ENCODE data around the gene MLLT6.

Gene MLLT6

DNA sequence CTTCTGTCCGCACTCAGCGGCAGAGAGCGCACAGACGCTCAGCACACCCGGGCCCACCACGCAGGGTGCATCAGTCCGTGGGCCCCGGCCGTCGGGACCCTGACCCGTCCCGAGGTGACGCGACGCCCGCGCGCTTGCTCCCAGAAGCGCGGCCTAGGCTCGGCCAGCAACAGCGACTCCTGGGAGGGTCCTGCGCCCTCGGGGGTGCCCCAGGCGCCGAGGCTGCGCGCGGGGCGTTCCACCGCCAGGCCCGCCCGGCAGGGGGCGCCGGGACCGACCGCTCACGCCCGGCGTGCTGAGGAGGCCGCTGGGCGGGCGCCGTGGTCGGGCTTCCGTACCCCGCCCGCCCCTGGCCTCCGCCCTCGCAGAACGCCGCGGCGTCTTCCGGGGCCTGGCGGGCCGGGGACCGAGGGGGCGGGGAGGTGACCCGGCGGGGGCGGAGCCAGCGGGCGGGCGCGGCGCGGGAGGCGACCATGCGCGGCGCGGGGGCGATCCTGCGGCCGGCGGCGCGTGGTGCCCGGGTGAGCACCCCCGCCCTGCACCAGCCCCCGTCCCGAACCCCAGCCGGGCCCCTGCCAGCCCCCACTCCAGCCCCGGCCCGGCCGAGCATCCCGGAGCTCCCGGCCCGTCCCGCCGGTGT, 24.9 kb downstream of the MLLT6 start, which contains the start of gene CISD3:
CISD3 (plus strand) TSS at position 456 of the 640 bp plus-strand sequence; CDS start at position 474, 18 bp downstream.
- DNase-seq, result peak; percentile 85

DNA sequence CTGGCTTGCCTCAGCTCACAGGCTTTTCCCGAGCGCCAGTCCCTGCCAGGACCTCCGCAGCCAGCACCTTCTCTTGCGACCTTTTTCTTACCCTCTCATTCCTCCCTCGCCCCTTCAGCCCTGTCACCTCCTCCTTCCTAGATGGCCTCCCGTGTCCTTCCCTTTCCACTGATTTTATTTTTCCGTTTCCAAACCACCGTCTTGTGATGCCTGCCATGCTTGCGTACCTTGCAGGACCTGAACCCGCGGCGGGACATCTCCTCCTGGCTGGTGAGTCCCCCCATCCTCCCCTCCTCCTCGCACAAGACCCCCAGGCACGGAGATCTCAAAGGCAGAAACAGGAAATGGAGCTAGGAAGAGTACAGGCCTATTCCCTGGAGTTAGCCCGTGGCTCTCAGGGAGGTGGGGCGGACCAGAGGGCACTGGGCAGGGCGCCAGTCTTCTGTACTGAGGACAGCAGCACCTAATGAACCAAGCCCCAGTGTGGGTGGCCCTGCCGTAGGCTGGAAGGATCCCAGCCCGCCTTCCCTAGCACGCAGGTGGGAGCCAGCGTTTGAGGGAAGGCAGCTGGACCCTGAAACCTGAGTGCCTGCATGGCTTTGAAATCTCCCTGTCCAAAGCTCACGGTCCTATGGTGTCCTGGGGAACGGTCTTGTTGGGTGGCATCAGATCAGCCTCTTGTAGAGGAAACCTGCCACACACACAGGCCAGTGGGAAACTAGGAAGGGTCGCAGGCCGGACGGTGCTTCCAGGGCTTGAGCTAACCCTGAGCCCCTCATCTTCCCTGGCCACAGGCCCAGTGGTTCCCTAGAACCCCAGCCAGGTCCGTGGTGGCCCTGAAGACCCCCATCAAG, 25.7 kb downstream of the MLLT6 start:
- peak; percentile 64 for DNase-seq

DNA sequence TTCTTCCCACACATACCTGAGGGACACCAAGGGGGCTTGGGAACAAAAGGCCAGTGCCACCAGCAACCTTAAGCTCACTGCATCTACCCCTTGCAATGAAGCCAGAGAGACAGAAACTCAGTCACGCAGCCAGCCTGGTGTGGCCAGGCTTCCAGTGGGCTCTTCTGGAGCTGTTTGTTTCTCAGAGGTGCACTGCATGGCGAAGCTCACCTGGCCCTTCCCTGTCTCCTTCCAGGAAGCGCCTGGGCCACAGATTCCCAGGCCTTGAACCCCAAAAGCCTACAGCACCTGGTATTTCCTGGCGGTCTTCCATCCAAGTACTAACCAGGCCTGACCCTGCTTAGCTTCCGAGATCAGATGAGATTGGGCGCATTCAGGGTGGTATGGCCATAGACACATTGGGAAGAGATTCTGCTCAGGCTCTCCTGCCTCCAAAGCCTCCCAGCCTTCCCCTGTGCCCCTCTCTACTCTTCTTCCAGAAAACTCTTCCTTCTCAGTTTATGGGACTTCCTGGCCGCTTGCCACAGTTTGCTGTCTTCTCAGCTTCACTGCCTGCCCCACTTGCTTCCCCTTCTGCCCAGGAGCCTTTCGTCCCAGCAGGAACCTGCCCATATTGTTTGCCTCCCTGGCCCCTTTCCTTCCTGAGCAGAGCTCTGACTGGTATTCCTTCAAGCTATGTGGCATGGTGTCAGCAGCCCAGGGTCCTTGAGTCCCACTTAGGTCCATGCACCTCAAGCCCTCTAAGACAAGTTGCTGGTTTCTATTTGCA, 26.6 kb downstream of the MLLT6 start:
- no peak for DNase-seq

DNA sequence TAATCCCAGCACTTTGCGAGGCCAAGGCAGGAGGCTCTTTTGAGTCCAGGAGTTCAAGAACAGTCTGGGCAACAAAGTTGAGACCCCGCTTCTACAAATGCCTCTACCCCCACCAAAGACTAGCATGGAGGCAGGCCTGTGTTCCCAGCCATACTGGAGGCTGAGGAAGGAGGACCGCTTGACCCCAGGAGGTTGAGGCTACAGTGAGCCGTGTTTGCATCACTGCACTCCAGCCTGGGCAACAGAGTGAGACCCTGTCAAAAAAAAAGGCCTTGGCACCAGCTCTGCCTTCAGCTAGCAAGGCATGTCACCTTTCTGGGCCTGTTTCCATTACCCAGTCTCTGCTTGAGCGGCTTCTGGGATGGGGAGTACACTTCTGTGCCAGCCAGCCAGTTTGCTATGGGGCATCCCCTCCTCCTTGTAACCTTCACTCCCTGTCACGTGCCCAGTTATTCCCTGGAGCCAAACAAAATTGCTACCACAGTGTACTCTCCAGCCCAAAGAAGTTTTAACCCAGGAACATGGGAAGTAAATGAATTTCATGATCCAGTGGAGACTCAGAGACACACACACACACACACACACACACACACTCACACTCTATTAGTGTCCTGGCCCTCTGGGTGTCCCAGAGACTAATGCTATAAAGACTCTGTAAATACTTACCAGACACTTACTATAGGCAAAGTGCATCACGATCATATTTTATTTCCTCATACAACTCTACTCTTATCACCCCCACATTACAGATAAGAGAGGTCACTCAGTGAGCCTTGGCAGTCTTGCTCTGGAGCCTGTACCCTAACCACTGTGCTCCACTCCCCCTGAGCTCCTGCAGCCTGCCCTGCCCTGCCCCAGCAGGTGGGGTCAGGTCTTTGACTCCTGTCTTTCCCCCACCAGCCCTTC, 27.6 kb downstream of the MLLT6 start:
- DNase-seq, result no peak

DNA sequence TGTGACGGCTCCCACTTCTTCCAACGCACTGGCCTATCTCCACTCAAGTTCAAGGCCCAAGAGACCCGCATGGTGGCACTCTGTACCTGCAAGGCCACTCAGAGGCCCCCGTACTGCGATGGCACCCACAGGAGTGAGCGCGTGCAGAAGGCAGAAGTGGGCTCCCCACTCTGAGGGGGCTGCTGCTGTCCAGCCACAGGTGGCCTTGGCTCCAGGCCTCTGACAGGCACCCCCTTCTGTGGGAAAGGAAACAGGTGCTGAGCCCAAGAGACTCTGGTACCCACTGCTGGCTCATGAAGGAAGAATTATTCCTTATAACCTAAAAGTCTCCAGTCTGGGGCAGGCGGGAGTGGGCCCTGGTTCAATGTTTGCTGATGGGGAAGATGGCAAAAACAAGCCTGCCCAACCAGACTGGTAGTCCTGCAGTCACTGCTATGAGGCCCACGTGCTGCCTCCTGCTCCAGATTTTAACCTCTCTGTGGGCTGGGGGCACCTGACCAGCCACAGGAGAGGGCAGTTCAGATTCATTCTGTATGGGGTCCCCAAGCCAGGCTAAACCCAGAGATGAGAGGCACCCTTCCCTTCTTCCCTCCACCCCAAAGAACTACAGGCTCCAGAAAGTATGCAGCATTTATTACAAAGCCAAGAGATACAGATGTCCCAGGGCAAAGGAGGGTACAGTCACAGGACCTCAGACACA, 28.4 kb downstream of the MLLT6 start:
- no peak for DNase-seq

DNA sequence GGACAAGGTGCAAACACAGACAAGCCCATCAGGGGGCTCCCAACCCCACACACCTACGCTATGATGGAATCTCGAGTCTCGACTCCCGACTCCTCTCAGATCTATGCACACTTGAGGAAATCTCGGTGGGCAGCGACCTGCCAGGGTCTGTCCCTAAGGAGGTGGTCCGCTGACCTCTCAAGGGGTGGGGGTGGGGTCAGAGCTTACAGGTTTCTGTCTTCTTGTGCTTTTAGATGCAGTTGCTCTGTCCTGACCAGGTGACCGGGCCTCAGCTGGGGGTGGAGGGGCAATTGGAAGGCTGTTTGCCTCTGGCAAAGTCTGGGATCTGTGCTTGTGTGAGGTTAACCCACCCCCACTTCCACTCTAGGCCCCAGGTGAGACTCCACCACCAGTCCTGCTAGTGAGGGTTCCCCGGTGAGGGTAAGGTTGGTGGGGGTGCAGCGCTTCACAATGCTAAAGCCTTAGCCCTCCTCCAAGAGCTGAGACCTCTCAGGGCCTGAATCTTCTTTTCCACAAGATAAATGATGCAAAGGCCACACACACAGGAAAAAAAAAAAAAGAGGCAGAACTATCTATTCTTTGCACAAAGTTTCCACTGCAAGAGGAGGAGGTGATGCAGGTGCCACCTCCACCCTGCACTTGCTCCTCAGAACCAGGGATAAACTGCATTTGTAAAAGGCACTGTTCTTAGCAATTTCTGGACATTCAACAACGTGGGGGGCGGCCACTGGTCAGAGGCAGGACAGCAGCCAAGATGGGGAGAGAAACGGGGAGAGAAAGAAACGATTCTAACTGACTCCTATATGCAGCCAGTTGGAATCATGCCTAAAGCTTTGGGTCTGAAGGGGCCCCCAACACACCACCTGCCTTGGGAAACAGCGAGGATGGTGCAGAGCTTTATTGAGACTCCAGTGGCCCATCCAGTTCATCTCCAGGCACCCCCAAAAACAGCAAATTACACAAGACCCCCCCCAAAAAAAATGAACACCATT, 29.2 kb downstream of the MLLT6 start:
- DNase-seq, result no peak

DNA sequence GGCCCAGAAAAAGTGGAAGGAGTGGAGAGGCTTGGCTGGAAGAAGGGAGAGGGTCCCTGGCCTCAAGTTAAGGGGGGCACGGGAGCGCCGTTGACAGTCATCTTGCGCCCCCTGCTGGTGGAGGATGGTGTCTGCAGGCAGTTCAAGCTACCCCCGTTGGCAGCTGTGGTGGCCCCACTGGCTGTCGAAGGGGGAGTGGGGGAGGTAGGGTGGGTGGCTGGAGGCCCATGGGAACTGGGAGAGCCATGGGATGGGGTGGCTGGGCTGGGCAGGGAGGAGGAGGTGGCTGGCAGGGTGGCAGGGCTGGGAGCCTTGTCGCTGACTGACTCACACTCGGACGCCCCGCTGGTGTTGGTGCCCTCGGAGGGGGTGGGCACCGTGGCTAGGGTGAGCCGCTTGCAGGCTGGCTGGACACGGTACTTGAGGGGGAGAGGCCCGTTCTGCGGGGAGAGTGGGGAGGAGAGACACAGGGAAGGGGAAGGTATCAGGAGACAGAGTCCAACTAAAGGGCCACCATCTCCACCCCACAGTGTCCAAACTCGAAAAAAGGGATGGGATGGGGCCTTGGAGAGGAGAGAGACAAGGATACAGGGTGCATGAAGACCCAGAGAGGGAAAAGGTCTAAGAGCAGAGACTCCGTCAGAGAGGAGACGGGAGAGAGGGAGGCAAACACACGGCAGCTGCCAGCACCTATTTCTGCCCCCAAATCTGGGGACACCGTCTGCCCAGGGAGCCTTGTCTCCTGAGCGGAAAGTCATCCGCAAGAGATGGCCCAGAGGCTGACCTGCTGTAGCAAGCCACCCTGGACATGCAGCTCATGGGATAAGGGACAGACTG, 30.3 kb downstream of the MLLT6 start:
- DNase-seq, result peak; percentile 26

DNA sequence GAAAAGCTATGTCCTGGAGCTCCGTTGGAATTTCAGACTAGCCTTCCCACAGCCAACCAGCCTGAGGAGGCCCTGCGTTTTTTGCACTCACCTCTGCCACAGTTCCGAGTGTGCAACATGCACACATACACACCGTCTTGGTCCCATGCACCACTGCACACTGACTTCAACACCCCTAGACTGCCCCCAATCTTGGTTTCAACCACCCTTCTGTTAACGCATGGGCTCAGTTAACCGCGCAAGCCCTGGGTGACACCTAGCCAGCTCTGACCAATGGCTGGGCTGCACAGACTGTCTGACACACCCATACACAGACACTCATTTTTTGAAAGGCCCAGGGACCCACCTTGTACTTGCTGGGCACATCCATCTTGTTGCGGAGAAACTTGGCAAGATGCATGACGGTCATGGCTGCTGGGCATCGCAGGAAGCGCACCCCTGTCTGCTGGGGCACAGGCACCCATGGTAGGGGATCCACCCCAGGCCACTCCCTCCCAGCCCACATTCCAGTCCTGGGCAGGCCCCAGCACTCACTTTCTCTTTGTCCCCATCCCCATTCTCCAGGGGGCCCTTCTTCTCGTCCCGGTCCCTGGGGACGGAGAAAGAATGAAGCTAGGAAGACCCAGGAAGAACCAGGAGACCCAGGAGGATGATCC, 33.1 kb downstream of the MLLT6 start:
- DNase-seq, result no peak

DNA sequence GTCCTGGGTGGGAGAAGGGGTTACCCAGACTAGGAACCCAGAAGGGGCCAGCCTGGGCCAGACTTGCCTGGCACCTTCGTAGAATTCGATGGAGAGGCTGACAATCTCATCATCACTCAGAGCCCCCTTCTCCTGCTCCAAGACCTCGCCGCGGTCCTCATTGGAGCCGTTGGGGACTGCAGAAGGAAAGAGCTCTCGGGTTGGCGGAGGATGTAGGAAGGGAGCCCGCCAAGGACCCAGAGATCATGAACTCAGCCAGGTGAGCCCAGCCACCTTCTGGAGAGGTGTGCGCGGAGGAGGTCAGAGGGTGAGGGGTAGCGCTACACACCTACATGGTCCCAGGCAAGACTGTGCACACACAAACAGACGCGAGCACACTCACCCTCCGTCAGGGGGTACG, 33.6 kb downstream of the MLLT6 start:
- no peak for DNase-seq

DNA sequence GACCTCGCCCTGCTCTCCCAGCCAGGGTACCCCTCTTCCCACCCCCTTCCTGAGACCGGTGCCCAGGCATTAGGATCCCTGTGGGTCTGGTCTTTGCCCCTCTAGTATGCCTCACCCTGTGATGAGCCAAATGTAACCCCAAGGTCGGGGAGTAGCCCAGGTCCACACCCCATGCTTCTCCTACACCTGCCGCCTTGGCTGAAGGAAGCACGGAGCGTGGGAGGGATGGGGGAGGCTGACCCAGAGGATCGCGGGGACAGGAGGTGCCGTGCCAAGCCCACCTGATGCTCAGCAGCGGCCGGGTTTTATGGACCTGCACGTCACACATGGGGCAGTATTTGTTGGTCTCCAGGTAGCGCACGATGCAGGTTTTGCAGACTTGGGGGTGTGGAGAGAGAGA, 34.2 kb downstream of the MLLT6 start:
- no peak for DNase-seq

DNA sequence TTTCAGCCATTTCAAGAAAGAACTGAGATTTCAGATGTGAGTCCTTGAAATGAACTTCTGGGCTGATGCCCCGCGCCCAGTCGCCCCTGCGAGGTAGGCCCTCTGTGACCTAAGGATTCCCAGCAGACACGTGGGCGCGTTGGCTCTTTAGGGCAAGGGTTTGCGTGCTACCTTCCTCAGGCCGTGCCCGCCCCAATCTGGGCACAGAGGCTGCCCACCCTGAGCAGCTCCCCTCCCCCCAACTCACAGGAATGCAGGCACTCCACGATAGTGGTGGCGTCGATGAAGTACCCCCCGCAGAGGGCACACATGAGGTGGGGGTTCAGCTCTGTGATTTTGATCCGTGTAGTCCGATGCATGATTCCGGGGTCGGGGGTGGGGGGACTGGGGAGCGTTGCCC, 35.0 kb downstream of the MLLT6 start:
- DNase-seq, result no peak

DNA sequence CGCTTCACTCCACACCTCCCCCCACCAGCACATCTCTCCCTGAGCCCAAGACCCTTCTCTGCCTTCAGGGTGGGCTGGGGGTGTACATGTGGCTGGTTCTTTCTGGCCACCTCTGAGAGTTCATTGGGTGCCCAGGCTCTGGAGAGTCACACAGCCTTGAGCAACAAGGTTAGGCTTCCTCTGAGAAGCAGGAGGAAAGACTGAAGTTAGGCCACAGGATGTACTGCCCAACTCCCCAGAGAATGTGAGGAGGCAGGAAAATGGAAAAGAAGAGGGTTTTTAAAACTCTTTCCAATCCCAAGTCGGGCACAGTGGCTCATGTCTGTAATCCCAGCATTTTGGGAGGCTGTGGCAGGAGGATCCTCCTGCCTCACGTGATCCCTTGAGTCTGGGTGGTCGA, 35.7 kb downstream of the MLLT6 start:
- no peak for DNase-seq

DNA sequence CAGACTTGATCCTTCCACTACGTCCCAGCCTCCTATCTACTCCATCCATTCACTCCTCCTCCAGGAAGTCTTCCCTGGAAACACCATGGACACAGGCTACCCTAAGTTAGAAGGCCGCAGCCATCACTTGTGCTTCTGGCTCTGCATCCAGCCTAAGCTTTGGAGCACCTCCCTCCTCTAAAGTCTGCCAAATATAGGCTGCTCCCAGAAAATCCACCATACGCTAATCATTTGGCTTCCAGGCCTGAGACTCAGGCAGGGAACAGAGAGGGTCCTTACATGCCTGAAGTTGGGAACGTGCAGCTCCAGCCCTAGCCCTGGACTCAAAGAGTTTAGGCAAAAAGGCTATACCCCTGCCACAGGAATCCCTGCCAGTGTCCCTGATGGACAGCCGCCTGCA, 36.4 kb downstream of the MLLT6 start:
- no peak for DNase-seq

DNA sequence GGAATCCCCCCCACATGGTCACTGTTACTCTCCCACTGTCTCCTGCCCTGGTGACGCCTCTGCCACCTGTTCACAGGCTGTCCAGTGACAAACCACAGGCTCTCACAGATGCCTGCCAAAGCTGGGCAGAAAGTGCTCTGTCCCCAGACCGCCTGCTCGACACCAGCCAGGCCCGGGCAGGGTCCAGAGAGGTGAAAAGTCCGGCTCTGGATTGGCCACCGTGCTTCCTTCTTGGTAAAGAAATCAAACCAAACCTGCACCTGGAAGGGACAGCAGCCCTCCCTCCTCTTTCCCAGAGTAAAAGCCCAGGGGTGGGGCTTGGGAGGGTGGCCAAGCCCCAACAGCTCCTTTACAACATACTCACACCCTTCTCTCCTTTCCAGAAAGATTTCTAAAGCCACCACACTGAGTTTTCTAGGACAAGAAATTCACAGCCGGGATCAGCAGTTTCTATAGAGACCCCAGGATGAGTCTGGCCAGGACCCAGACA, 36.9 kb downstream of the MLLT6 start:
- DNase-seq, result no peak

DNA sequence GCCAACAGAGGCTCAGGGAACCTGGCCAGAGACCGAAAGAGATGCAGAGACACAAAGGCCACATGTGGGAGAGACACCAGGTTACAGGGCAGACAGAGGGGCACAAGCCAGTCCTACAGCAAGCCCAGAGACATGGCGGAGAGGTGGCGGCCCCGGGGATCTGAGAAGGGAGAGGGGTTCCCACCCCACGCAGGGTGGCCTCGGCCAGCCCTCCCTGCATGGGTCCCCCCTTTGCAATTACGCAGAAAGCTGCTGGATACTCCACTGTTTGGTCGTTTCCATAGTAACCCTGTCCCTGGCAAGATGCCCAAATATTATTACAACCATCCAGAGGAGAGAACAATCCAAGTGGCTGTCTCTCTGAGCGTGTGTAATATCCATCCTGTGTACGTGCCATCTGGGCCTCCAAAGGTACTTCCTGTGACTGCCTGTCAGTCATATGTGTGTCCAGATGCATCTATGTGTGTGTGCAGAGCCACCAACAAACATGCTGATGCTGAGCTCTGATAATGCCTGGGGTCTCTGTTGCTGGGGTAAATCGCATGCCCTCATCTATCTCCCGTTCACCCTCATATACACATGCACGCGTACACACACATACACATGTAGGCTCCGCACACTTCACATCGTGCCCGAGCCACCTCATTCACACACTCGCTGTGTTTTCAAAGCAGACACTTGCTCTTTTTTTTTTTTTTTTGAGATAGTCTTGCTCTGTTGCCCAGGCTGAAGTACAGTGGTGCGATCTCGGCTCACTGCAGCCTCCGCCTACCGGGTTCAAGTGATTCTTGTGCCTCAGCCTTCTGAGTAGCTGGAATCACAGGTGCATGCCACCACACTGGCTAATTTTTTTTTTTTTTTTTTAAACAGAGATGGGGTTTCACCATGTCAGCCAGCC, 37.6 kb downstream of the MLLT6 start:
- peak; percentile 57 for DNase-seq

DNA sequence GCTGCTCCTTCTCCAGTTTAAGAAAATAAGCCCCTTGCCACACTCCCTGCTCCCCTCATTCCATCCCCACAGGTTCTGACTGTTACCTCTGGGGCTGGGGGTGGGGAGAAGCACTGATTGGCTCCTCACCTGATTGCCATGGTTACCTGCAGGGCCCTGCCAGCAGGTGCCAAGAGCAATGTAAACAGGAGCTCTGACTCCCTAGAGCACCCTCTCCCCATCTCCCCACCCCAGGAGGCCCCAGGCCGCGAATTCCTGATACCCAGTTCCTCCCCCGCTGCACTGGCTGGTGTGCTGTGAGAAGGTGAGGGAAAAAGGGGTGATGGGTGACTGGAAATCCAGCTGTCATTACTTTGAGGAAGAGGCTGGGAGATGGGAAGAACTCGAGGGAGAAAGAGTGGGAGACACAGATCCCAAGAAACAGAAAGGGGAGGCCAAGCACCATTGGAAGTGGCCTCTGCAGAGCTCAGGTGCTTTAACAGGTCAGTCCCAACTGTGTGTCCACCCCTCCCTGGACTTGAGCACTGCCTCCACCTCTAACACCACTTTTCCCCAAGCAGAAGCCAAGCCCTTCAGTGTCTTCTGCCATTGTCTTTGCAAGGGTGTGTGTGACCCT, 38.6 kb downstream of the MLLT6 start:
- DNase-seq, result peak; percentile 86

DNA sequence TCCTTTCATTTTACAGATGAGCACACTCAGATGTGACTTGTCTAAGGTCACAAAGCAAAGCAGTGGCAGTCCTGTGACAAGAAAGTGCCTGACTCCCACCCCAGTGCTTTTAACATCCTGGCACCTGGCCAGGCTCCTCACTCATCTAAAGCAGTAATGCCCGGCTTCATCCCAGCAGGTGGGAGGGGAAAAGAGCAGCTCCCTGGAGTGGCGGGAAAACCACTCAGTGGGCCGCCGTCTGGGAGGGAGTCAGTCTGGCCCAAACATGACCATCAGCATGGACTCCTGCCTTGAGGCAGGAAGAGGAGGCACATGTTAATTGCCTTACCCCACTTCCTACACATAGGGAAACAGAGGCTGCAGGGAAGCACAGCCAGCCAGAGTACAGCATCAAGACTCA, 40.5 kb downstream of the MLLT6 start:
- peak; percentile 85 for DNase-seq

All from NCI-H146 (cell line).